ENCODE data around the gene TTLL1.
"Not testable (repeated sequence)": the region's sequence is repeated elsewhere in the genome, so short reads cannot be mapped to it uniquely, and the experiment has no call there.

Gene TTLL1

DNA sequence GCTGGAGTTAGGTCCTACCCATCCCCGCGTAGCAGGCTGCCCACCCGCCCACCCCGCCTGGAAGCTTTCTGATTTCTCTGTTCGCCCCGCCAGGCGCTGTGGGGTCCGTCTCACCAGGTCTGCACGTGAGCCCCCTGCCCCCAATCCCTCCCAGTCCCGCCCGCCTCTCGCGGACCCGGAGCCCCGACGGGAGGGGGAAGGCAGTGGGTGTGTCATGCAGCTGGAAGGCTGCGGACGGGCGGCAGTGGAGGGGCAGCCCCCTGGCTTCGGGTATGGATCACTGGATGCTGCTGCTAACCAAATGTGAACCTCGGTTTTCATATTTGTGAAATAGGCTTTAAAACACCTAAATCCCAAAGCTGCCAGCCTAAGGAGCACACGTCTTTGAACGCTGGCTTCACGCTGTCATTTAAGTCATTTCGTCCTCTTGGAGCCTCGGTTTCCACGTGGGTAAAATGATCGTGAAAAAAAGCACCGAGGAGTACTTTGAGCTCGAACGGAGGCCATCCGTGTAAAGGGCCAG is 20.8 kb upstream of the TTLL1 start:
- DNase-seq, result peak in 2 of 4 experiments; percentile 21 to 36

DNA sequence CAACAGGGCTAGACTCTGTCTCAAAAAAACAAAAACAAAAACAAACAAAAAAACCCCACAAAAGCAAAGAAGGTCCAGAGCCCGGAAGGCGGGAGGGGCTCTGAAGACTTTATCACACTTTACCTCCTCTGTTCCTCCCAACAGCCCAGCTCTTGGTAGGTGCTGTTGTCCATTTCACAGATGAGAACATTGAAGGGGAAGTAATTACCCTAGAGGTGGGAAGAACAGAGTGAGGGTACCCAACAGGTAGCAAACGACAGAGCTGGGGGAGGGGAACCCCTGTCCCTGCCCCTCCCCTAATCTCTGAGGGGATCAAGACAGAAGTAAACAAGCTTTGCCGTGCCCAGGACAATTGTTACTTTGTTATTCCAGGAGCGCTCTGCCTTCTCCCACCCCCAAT is 20.3 kb upstream of the TTLL1 start:
- no peak for DNase-seq

GRCh38 chr22:43106302-43106701 is 17.1 kb upstream of the TTLL1 start:
- DNase-seq, result no peak

- DNase-seq, result not testable (repeated sequence)
Measured at GRCh38 chr22:43104950-43105349, 15.8 kb upstream of the TTLL1 start.

- not testable (repeated sequence) for DNase-seq
Measured at GRCh38 chr22:43104056-43104625, 14.9 kb upstream of the TTLL1 start.

GRCh38 chr22:43101306-43101705 is 12.1 kb upstream of the TTLL1 start:
- DNase-seq, result no peak

- DNase-seq, result no peak
Measured at GRCh38 chr22:43100225-43100624, 11.0 kb upstream of the TTLL1 start.

- no peak for DNase-seq
Measured at GRCh38 chr22:43099095-43099494, 9.9 kb upstream of the TTLL1 start.

DNA sequence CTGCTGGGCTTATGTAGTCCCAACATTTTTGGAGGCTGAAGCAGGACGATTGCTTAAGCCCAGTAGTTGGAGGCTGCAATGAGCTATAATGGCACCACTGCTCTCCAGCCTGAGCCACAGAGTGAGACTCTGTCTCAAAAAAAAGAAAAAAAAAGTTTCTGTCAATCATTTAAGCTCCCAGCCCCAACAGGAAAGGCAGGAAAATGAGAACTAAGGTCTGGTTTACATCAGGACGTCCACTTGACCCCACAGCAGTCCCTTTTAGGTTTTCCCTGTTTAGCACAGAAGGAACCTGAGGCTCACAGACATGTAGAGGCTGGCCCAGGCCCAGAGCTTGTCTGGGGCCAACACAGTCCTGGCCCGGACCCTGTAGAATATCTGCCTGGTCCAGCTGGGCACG is 9.2 kb upstream of the TTLL1 start:
- no peak for DNase-seq

- no peak for DNase-seq
Measured at GRCh38 chr22:43096420-43096819, 7.2 kb upstream of the TTLL1 start.

- no peak for DNase-seq
Measured at GRCh38 chr22:43094551-43094950, 5.4 kb upstream of the TTLL1 start.

GRCh38 chr22:43094085-43094484 is 4.9 kb upstream of the TTLL1 start:
- no peak for DNase-seq

- DNase-seq, result no peak
Measured at GRCh38 chr22:43092085-43092484, 2.9 kb upstream of the TTLL1 start.

DNA sequence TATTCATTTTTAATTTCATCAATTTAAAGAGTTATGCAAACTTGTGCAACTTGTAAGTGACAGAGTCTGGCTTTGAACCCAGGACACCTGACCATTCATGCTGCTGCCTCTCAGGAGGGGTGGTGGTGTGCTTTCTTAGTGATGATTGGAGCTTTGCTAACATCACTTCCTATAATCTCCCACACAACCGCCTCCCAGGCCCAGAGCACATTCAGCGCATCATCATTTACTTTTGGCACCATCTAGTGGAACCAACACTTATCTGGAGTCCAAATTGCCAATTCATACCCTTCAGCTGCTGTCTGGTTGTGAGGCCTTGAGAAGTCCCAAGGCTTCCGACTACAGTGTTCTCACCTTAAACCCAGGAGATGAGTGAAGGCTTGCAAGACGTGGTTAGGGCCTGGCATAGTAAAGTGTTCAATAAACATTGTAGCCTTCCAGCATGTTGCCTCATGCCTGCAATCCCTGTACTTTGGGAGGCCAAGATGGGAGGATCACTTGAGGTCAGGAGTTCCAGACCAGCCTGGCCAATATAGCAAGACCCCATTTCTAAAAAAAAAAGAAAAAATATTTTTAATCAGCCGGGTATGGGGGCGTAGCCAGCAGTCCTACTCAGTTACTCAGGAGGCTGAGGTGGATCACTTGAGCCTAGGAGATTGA is 1.1 kb upstream of the TTLL1 start:
- no peak for DNase-seq

DNA sequence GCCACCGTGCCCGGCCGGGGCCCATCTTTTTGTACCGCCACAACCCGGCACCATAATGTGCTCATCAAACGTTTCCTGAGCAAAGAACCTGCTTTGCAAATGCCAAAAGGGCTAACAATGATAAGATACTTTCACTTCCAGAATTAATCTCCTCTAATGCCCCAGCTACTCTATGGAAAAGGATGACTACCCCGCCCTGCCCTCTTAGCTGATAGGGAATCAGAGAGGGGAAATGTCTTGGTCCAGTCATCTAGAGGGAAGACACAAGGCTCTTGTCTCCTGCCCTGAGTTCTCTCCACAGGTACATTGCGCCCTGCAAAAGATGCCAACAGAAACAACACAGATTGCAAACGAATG is 586 bp downstream of the TTLL1 start:
- no peak for DNase-seq

DNA sequence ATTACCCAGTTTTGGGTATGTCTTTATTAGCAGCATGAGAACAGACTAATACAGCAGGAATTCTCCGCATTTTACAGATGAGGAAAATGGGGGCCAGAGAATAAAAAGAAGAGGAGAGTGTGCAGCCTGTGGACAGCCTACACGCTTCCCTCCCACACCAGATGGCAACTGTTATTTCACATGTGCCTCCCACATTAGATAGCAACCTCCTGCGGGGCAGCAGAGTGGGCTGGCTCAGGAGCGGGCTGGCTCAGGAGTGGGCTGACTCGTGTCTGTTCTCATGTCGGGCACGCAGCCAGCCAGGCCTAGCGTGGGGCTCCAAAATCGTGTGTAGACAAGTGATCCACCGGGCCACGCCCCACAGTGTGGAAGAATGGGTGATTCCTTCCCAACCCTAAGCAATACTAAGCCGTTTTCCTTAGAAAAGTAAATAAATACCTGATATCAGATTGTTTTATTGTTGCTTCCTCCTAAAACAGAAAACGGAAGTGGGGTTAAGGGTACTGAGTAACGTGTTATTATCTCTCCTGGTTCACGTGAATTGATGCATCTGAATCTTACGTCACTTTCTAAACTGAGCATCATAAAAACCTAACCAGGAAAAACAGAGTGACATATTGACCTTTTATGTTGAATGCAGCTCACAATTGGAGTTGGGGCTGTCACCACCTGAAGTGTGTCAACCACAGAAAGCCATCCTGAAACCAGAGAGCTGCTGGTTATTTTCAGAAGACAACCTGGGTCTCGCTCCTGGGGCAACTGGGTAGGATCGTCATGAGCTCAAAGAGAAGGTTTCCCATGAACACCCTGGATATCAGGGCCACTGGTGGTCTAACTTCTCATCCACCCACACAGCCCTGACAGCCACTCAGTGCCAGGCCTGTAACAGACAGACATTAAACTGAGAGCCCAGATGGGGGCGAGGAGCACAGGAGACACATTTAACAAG is 3.3 kb downstream of the TTLL1 start:
- DNase-seq, result no peak

GRCh38 chr22:43081968-43082367 is 7.2 kb downstream of the TTLL1 start:
- DNase-seq, result no peak

DNA sequence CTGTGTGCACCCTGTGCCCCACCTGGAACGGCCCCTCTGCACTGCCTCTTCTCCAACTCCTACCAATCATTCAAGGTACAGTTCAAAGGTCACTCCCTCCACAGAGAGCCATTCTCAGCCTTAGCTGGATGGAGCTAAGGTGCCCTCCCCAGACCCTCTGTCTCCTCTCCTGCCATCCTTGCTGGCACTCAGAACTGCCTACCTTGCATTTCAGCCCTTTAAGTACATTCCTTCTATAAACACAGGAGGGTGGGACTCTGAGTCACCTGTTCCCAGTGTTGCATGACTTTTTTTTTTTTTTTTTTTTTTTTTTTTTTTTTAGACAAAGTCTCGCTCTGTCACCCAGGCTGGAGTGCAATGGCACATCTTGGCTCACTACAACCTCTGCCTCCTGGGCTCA is 8.6 kb downstream of the TTLL1 start:
- DNase-seq, result no peak

- no peak for DNase-seq
Measured at GRCh38 chr22:43079742-43080141, 9.4 kb downstream of the TTLL1 start.

GRCh38 chr22:43078522-43078921 is 10.7 kb downstream of the TTLL1 start:
- DNase-seq, result no peak

GRCh38 chr22:43077121-43077877 is 11.9 kb downstream of the TTLL1 start:
- no peak for DNase-seq

DNA sequence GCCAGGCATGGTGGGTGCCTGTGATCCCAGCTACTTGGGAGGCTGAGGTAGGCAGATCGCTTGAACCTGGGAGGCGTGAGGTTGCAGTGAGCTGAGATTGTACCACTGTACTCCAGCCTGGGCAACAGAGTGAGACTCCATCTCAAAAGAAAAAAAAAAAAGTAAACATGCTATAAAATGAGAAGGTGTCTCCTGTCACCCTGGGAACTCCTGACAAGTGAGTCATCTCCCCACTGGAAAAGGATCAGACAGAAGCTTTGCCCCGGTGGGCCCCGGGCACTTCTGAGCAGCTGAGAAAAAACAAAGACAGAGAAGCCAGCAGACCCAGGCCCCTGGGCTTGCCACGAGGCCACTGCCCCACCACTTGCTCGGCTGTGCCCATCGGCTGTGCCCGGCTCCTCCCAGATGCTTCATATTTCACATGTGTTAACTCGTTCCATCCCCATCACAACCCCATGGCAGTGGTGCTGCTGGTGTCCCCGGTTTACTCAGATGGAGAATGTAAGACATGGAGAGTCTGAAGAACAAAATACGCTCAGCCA is 22.3 kb downstream of the TTLL1 start:
- DNase-seq, result no peak

GRCh38 chr22:43066134-43066533 is 23.1 kb downstream of the TTLL1 start:
- DNase-seq, result no peak

Measured in activated CD4-positive, CD25-positive, alpha-beta regulatory T cell (primary cell).